CD14-positive monocyte (primary cell): ENCODE data around the gene CEP83. TPM values are rescaled to one million over a fixed set of nuclear protein-coding genes. Genes with fewer than 3 reads are reported as not detected.

Experiments
- DNase-seq, 3 donors: peaks; one replicate each; pipeline ENCODE4 v3.0.0-alpha.2; 2011 to 2022
- H2AFZ ChIP-seq: 2 replicates; pipeline ENCODE4 v1.6.0; 2012; ENCODE audit warnings: mild to moderate bottlenecking, low read depth, low read length, inconsistent platforms; ENCODE audit not compliant: insufficient read depth, poor library complexity, severe bottlenecking
- H3K27ac ChIP-seq, 2 donors: 1 replicate in 1 of 2; 2 replicates in 1 of 2; pipeline ENCODE4 v1.5.1; 2012 to 2013; ENCODE audit warnings: low read length in 2 of 2, control low read depth in 1 of 2, inconsistent platforms in 1 of 2, low read depth in 1 of 2, mild to moderate bottlenecking in 1 of 2
- H3K27me3 ChIP-seq, 2 donors: one replicate each; pipeline versions ENCODE4 v1.6.0 to v1.6.1; 2011 to 2013; ENCODE audit warnings: low read length in 2 of 2; ENCODE audit not compliant: control insufficient read depth in 2 of 2, insufficient read depth in 2 of 2
- H3K36me3 ChIP-seq, 2 donors: replicated peaks in 1 of 2; 1 replicate in 1 of 2; 2 replicates in 1 of 2; pipeline versions ENCODE4 v1.5.1 to v1.6.1; 2012 to 2013; ENCODE audit warnings: low read length in 2 of 2, control low read depth in 1 of 2, inconsistent platforms in 1 of 2, mild to moderate bottlenecking in 1 of 2; ENCODE audit not compliant: insufficient read depth in 2 of 2, control insufficient read depth in 1 of 2
- H3K4me1 ChIP-seq, 2 donors: 1 replicate in 1 of 2; 2 replicates in 1 of 2; pipeline versions ENCODE4 v1.5.1 to v1.6.1; 2012 to 2013; ENCODE audit warnings: low read length in 2 of 2, control low read depth in 1 of 2, inconsistent platforms in 1 of 2, mild to moderate bottlenecking in 1 of 2, moderate library complexity in 1 of 2; ENCODE audit not compliant: insufficient read depth in 2 of 2, control insufficient read depth in 1 of 2
- H3K4me2 ChIP-seq: replicated peaks from 2 replicates; pipeline ENCODE3; 2012; ENCODE audit warnings: low read length, moderate library complexity, mild to moderate bottlenecking; ENCODE audit not compliant: poor library complexity, severe bottlenecking; ENCODE audit errors: extremely low read depth
- H3K4me3 ChIP-seq, 3 experiments: fragments of 200-600 bp in 1 of 3; sonication (generic) in 1 of 3; replicated peaks in 1 of 3; 1 replicate in 2 of 3; 2 replicates in 1 of 3; pipeline ENCODE4 v1.5.1; 2011 to 2013; ENCODE audit warnings: low read length in 3 of 3, mild to moderate bottlenecking in 3 of 3, control low read depth in 2 of 3, low read depth in 2 of 3, inconsistent platforms in 1 of 3, moderate library complexity in 1 of 3
- H3K79me2 ChIP-seq: 2 replicates; pipeline ENCODE4 v1.6.0; 2012; ENCODE audit warnings: mild to moderate bottlenecking, control low read depth, inconsistent platforms, low read length, moderate library complexity; ENCODE audit not compliant: insufficient read depth
- H3K9ac ChIP-seq: 2 replicates; pipeline ENCODE4 v1.6.0; 2017; ENCODE audit warnings: low read length, mild to moderate bottlenecking; ENCODE audit not compliant: insufficient read depth, poor library complexity, severe bottlenecking
- H3K9me3 ChIP-seq, 2 donors: replicated peaks in 1 of 2; 1 replicate in 1 of 2; 2 replicates in 1 of 2; pipeline versions ENCODE4 v1.5.1 to v1.6.1; 2012 to 2013; ENCODE audit warnings: low read length in 2 of 2, control low read depth in 1 of 2; ENCODE audit not compliant: control insufficient read depth in 1 of 2, insufficient read depth in 1 of 2
- H4K20me1 ChIP-seq: 2 replicates; pipeline ENCODE4 v1.6.0; 2012; ENCODE audit warnings: mild to moderate bottlenecking, low read length, control low read depth, moderate library complexity; ENCODE audit not compliant: insufficient read depth
- H3K27ac Mint-ChIP-seq, 7 donors: one replicate each; pipeline ENCODE4 v1.8.0; 2020; ENCODE audit warnings: mild to moderate bottlenecking in 7 of 7, mixed read lengths in 7 of 7, moderate library complexity in 6 of 7, inconsistent platforms in 2 of 7
- H3K27me3 Mint-ChIP-seq, 3 donors: one replicate each; pipeline ENCODE4 v1.8.0; 2021 to 2022; ENCODE audit warnings: low read depth in 3 of 3, mild to moderate bottlenecking in 3 of 3, mixed read lengths in 3 of 3, moderate library complexity in 3 of 3, inconsistent platforms in 1 of 3
- H3K36me3 Mint-ChIP-seq, 2 donors: one replicate each; pipeline ENCODE4 v1.8.0; 2020; ENCODE audit warnings: mixed read lengths in 2 of 2, inconsistent platforms in 1 of 2, mild to moderate bottlenecking in 1 of 2
- H3K4me1 Mint-ChIP-seq: one replicate; pipeline ENCODE4 v1.8.0; 2020; ENCODE audit warnings: mild to moderate bottlenecking, mixed read lengths
- H3K4me3 Mint-ChIP-seq, 2 donors: one replicate each; pipeline ENCODE4 v1.8.0; 2020; ENCODE audit warnings: mild to moderate bottlenecking in 2 of 2, mixed read lengths in 2 of 2, moderate library complexity in 1 of 2
- H3K9me3 Mint-ChIP-seq, 7 donors: one replicate each; pipeline ENCODE4 v1.8.0; 2020 to 2022; ENCODE audit warnings: mixed read lengths in 7 of 7, mild to moderate bottlenecking in 6 of 7, moderate library complexity in 6 of 7, inconsistent platforms in 2 of 7
- CTCF ChIP-seq: fragments of 200-600 bp; IDR thresholded peaks from one replicate; pipeline ENCODE4 v1.8.0; 2022; ENCODE audit warnings: antibody characterized with exemption, mild to moderate bottlenecking
- WGBS: methylation state at CpG from one replicate; pipeline ENCODE4 v1.1.5; 2013; ENCODE audit warnings: missing lambda C conversion rate; ENCODE audit not compliant: insufficient coverage; 5-methylcytosine and 5-hydroxymethylcytosine counted together
- intact Hi-C, 2 donors: fragments of 100-400 bp; cut with micrococcal nuclease; formaldehyde crosslinking; loops; one replicate each; pipeline versions ENCODE4 v1.15.0 to v1.15.1; 2023
- polyA plus RNA-seq, 3 donors: library from polyadenylated mRNA; depleted of rRNA in 1 of 3; unstranded in 2 of 3; stranded (reverse) in 1 of 3; fragments of 300-500 nt in 2 of 3; fragments of >200 nt in 1 of 3; fragmentation: Illumina TruSeq in 2 of 3; gene quantifications; 1 replicate in 2 of 3; 2 replicates in 1 of 3; pipeline ENCODE4 v1.2.3, GENCODE V29; 2012 to 2021

Gene CEP83
- polyA plus RNA-seq, 3 donors, result 0.73 to 3.1 (median 1.0) TPM

- H3K9me3 Mint-ChIP-seq, result no peaks in the 10 kb centered on the region
- Histone ChIP-seq H3K9ac (no peak overlapping the region), H3K27me3 (no peaks in the 10 kb centered on the region), H3K4me1 (no peaks in the 10 kb centered on the region), H3K4me3 (no peak overlapping the region), H3K9me3 (no peaks in the 10 kb centered on the region), H3K4me2 (no peak overlapping the region), H3K27ac (no peak overlapping the region), H2AFZ (no peak overlapping the region), H3K79me2 (no peaks in the 10 kb centered on the region), H3K36me3 (peaks cover 0 to 1% of the 10 kb centered on the region in 2 donors), H4K20me1 (no peaks in the 10 kb centered on the region)
- peaks cover 8 to 13% of the 10 kb centered on the region in 2 donors for H3K36me3 Mint-ChIP-seq
- intact Hi-C loops, result no loop called here
- H3K27me3 Mint-ChIP-seq, result no peaks in the 10 kb centered on the region
- TF ChIP-seq CTCF, result no peak
- no peak for DNase-seq
- no peak overlapping the region for H3K4me3 Mint-ChIP-seq
- whole genome bisulfite sequencing, result no CpG with 5 or more reads among the region's 2 CpGs
- H3K27ac Mint-ChIP-seq, result no peak overlapping the region
- no peaks in the 10 kb centered on the region for H3K4me1 Mint-ChIP-seq
Observed at GRCh38 chr12:94372461-94372860, 87.2 kb downstream of the CEP83 start.

GRCh38 chr12:94362653-94363052 lies 97.0 kb downstream of the CEP83 start:
- H2AFZ ChIP-seq, result no peak overlapping the region
- H4K20me1 ChIP-seq, result no peaks in the 10 kb centered on the region
- Mint-ChIP-seq H3K9me3 (peaks cover 25 to 36% (median 31%) of the 10 kb centered on the region in 7 donors), H3K4me1 (no peaks in the 10 kb centered on the region), H3K4me3 (no peak overlapping the region), H3K36me3 (peaks cover 37 to 57% of the 10 kb centered on the region in 2 donors), H3K27me3 (peaks cover 0 to 2% (median 0%) of the 10 kb centered on the region in 3 donors), H3K27ac (peak overlapping the region in 1 of 7 donors; percentile 18)
- H3K27me3 ChIP-seq, result no peaks in the 10 kb centered on the region
- peaks cover 21 to 25% of the 10 kb centered on the region in 2 donors for H3K9me3 ChIP-seq
- WGBS, result no CpG with 5 or more reads among the region's 2 CpGs
- no peak overlapping the region for H3K27ac ChIP-seq
- no peak overlapping the region for H3K9ac ChIP-seq
- no peak overlapping the region for H3K4me3 ChIP-seq
- H3K36me3 ChIP-seq, result peaks cover 0 to 25% of the 10 kb centered on the region in 2 donors
- DNase-seq, result no peak
- no peak overlapping the region for H3K4me2 ChIP-seq
- intact Hi-C loops, result no loop called here
- H3K79me2 ChIP-seq, result no peaks in the 10 kb centered on the region
- TF ChIP-seq CTCF, result no peak
- no peaks in the 10 kb centered on the region for H3K4me1 ChIP-seq
